Stimulated activated CD4-positive, alpha-beta T cell treated with anti-CD3 and anti-CD28 coated beads, Interleukin-12 subunit alpha, Interleukin-12 subunit beta, amount 100 ng/mL, for 48 hours (primary cell): ENCODE measurements around the gene MKX.

Source experiments
- DNase-seq, 3 donors: peaks; one replicate each; pipeline ENCODE4 v3.0.0-alpha.2; 2020; ENCODE audit warnings: low read depth in 2 of 3, low spot score in 1 of 3

The MKX gene

DNA sequence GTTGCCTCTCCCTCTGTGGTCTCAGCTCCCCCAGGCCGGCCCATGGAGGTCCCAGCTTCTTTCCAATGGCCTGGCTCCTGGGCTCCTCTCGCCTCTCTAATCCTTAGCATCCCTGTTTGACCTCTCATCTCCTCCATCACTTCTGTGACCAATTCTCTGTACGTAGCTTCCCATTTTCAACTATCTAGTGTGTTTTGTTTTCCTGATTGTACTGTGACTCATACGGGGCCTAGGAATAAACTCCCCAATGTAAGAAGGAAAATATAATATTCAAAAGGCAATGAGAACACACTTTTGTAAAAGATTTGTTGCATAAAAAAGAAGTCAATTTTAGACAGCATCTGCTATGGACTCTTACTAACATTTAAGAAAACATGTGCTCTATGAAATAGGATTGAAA is 90.3 kb downstream of the MKX start:
- no peak for DNase-seq

DNA sequence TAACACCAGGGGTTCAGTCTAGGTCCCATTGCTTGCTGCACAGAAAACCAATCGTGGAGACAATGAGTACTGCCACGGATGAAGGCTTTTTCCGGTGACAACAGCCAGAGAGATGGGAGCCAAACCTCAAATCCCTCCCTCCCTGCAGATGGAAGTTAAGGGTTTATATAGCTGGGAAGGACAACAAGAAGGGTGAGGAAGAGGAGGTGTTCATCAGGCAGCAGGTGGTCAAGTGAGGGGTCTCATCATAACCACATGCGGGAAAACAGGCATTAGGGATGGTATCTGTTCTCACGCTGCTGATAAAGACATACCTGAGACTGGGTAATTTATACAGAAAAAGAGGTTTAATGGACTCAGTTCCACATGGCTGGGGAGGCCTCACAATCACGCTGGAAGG is 91.3 kb downstream of the MKX start:
- DNase-seq, result no peak

DNA sequence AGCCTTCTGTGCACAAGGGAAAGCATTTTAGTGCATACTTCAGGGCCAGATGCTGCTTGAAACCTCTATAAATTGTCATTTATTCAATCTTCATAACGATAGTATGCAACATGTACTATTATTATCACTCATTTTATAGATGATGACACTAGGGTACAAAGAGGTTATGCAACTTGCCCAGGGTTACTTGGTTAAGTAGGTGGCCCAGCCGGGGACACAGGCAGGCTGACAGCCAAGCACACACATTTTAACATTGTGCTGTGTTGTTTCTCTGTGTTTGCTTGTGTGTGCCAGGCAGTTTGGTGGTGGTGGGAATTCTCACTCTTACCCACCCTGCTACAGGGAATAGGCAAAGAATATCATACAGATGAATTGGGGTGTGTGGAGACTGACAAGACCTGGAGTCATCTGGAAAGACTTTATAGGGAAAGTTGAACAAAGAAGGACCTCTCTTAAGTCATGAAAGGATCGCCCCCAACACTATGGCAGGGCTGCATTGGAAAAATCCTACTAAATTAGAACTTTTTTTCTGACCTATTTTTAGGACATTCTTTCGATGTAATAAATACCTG is 98.9 kb downstream of the MKX start:
- DNase-seq, result no peak

DNA sequence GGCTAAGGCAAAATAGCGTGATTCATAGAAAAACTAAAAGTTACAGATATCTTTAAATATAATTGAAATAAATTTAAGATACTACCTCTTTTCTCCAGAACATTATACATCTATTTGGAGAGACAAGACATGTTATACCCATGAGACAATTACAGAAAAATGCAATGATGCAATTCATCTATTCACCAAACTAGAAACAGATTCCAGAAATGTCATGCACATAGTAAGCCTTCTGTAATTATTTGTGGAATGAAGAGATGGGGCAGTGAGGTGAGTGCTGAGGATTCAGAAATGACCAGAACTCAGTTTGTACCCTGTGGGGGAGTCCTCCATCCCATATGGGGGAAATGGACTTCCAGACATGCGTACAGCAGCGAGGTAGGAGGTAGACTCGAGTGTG is 99.4 kb downstream of the MKX start:
- no peak for DNase-seq

DNA sequence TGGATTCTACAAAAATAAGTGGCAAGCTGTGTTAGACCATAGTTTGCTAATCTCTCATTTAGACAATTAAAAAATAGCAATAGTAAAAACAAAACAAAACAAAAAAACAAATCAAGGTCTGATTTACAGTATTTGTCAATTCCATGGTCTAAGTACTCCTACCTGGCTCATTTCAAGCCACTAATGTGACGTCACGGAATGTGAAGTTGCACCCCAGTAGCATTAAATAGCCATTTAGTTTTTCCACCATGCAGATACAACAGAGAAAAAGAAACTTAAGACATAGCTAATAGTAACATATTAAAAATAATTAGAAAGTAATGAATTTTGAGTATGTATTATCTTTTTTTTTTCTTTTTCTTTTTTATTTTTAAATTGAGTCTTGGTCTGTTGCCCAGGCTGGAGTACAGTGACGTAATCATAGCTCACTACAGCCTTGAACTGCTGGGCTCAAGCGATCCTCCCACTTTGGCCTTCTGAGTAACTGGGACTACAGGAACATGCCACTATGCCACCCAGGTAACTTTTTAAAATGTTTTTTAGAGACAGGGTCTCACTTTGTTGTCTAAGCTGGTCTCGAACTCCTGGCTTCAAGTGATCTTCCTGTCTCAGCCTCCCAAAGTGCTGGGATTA is 101.2 kb downstream of the MKX start:
- DNase-seq, result no peak

DNA sequence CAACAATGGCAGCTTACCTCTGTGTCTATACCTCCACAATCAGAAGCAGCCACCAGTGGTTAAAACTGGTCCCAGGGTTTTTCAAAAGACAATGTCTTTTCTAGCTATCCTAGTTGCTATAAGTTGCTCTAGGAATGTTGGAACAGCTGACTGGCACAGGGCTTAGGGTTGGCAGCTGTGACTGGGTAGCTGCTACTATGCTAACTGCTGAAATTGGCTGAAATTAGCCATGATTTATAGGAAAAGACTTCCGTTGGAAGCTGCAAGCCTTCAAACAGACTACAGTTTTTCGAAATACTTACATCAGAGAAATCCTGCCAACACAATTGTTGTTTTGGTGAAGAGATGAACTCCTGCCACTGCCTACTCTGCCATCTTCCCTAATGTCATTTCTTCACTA is 102.3 kb downstream of the MKX start:
- DNase-seq, result no peak

DNA sequence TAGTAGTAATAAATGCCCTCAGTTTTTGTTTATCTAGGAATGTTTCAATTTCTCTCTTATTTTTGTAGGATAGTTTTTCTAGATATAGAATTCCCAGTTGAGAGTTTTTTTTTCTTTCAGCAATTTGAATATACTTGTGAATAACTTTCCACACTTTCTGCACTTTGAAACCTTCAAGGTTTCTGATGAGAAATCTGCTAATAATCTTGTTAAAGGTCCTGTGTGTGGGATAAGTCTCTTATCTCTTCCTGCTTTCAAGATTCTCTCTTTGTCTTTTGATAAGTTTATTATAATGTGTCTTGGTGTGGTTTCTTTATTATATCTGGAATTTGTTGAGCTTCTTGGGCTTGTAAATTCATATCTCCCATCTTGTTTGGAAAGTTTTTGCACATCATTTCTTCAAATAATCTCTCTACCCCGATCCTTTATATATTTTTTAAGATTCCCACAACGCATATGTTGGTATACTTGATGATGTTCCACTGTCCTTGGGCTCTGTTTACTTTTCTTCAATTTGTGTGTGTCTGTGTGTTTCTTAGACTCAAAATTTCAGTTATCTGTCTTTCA is 103.5 kb downstream of the MKX start:
- no peak for DNase-seq

DNA sequence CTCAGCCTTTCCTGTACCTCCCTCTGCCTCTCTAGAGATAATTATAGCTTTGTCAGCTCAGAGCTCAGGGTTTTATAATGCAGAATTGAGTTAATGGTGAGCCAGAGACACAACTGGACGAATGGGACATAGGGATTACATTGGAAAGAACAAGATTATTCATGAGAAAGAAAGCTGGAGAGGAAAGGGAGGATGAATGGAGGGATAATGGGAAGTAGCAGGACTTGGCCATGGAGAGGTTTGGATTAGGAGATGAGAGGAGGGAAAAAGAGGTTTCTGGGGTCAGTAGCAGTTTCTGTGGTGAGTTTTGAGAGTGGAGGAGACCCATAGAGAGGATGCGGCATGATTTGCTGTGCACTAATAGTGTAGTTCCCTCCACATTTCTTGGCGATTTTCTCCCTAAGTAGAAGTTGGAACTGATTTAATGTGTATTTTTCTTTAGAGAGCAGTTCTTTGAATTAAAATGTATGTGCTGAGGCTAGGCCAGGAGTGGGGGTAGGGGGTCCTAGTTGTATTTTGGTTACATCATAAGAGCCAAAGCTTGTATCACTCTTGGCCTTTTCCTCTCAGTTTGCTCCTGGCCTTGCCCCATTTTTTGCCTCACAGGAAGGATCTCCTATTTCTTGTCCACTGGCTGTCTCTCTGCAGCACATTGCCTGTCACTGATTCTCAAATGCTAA is 107.4 kb downstream of the MKX start:
- no peak for DNase-seq

DNA sequence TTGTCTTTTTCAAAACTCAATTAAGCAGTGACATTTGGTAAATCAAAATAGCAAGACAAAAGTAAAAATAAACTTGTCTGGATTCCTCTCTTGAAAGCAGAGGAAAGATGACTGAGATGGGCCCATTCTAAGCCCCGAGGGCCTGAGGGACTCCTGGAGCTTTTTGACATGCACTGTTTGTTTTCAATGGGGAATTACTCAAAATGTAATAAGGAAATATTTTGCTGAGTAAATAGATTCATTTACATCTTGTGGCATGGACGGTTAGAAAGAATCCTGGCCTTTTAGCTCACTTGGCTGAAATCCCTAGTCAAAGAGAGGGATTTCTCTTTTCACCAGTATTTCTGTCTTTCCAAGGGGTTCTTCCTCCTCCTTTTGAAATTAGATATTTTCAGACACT is 108.0 kb downstream of the MKX start:
- no peak for DNase-seq

DNA sequence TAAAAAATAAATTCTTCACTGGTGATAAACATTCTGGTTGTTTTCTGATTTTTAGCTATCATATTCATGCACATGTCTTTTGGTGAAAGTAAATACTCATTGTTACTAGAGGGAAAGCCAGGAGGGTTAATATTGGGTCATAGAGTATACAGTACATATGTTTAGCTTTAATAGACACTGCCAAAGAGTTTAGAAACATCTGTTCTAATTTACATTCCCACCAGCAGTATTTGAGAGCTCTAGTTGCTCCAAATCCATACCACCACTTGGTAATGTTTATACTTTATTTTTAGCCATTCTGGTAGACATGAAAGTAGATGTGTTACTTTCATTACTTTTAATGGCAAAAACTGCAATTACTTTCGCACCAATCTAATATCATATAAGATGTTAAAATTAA is 108.8 kb downstream of the MKX start:
- DNase-seq, result no peak

DNA sequence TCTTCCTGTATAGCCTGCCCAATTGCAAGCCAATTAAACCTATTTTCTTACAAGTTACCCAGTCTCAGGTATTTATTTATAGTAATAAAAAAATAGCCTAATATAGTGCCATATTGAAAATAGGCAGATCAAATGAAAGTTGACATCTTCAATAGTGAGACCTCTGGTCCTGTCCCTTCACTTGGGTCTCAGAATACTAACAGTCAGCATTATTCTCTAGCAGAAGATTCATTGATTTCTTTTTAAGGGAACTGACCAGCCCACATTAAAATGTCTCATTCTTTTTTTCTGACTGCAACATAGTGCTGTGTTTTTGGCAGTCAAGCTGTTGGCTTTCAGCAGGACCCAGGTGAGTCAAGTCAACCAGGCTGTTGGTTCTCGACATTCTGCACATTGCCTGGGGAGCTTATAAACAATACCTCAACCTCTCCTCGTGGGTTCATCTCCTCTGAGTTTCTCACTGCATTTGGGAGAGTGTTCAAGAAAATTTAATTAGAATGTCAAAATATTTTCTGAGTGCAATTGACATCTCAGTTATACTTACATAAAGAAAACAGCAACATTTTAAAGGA is 109.8 kb downstream of the MKX start:
- no peak for DNase-seq

DNA sequence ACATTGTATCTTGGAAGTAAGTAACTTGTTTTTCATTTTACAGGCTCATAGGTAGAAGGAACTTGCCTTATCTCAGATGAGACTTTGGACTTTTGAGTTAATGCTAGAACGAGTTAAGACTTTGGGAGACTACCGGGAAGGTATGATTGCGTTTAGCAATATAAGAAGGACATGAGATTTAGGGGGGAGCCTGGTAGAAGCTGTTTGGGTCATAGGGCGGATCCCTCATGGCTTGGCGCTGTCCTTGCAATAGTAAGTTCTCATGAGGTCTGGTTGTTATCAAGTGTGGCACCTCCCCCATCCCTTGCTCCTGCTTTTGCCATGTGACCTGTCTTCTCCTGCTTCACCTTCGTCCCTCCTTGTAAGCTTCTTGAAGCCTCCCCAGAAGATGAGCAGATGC is 110.3 kb downstream of the MKX start:
- no peak for DNase-seq

DNA sequence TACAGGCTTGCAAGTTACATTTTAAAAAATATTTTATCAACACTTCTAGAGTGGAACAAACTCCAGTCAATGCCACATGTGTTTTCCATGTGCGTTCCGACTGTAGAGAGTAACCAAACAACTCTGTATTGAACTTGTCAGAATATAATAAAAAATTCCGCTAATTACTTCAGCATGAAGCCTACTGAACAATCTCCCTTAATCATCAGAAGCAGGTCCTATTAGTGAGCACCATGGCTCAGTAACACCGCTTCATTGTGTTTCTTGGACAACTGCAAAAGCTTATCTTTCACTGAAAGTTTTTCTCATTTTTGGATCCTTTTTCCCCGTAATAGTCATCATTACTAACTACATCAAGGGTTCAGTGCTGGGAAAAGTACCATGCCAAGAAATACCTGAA is 117.0 kb downstream of the MKX start:
- DNase-seq, result no peak

DNA sequence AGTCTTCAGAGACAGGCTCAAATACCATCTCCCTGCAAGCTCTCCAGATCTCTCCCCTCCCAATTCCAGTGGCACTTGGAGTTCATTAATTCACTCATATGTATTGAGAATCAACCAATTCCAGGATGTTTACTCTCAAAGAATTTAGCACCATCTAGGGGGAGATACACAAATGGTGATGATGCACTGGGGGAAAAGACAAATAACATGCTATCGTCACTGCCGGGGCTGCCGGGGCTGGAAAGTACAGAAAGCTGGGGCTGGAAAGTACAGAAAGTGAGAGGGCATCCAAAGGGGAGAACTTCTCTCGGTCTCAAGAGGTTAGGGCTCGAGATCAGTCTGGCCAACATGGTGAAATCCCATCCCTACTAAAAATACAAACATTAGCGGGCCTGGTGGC is 118.7 kb downstream of the MKX start:
- DNase-seq, result no peak

DNA sequence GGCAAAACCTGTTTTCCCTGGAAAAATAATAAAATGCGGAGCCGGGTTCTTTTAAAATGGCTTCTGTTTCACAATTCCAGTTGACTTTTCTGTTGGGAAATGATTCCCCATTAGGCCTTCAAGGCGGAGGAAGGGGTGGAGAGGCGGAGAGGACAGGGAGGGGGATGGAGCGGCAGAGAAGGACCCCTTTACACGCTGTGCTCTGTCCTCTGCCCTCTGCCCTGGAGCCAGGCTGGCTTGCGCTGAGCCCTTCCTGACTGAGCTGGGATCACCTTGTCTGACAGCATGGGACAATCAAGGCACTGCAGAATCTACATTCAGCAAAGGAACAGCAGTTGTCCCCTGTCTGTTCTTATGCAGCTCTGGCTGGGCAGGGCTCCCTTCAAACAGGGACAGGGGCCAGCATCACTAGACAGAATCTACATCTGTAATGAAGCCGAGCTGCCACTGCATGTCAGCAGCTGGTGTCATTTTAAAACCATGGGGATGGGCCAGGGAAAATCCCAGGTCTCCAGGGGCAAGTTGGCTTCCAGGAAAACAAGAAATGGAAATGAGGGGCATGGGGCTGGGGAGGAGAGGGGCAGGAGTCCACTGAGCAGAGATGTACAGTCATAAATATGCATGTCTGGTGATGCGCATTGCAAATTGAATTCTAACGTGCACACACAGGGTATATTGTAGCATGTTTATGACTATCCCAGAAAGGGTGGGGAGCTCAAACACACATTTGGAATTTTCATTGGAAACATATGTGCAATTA is 120.0 kb downstream of the MKX start:
- no peak for DNase-seq

DNA sequence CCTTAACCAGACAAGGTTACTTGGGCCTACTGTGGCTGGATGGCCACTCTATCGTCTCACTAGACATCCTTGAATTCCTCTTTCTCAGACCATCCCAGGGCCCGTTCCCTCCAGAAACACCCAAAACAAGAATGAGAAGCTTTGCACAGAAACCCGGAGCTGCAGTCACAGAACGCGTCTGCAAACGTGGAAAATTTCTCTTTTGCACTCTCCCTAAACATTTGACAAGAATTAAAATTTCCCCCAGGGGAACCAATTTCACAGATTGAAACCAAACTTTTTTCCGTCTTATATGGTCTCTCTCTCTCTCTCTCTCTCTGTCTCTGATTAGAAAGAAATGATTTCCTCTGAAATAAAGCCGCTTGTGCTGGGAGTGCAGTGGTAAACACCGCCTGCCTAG is 120.7 kb downstream of the MKX start:
- no peak for DNase-seq
